Measurements from ENCODE around the gene RNF150.
"Not testable (repeated sequence)": the region's sequence is repeated elsewhere in the genome, so short reads cannot be mapped to it uniquely, and the experiment has no call there.

Gene RNF150

DNA sequence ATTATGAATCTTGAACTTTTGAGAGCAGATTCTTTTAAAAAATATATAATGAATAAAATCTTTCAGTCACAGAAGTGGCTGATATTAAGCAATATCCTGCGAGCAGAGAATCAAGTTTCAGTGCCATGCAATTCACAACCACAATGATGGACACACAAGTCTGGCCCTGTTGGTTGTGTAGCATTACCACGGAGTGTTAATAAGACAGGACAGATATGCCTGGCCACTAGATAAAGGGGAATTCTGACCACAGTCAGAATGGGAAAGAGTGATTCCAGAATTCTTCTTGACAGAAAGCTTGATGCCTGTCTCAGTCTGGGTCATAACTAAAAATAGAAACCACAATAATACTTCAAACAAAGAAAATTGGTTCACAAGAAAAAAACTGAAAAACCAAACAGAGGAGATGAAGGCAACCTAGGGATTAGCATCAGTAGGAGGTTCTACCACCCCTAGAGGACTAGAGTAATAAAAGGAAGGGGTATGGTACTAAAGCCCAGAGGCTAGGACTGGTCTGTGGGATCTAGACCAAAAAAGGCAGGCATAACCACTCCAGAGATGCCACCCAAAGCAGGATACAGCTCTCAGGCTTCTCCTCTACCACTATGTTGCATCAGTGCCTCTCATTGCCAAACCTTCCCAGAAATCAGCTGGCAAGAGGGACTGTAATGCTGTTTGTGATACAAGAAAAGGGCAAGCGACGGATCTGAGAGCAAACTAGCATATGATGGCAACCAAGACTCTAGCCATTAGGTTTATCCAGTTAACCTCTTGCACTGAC, 59.0 kb downstream of the RNF150 start:
- DNase-seq = no peak

DNA sequence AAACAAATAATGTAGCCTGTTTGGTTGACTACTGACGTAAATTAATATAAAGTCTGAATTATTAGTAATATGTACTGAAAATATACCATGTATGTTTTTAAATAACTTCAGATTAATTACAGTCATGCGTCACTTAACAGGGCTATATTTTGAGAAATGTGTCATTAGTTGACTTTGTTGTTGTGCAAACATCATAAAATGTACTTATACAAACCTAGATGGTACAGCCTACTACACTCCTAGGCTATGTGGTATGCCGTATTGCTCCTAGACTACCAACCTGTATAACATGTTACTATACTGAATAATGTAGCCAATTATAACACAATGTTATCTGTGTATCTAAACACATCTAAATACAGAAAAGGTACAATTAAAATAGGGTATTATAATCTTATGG, 66.6 kb downstream of the RNF150 start:
- no peak for DNase-seq

DNA sequence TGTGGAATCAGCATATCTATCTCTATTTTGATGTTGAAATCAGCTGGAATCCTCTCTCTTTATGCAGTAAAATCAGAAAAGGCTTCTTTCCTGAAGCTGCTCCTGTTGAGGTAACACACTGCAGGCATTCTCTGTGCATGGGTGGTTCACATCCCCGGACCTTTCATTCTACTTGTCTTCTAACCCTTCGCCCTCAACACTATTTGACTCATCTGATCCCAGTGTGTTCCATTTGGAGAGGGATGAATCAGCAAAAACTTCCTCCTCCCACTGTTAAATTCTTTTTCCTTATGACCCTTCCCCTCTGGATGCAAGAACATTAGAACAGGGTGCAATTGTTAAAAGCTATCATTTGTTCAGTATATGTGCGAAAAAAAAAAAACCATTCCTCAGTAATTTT, 67.4 kb downstream of the RNF150 start:
- no peak for DNase-seq

DNA sequence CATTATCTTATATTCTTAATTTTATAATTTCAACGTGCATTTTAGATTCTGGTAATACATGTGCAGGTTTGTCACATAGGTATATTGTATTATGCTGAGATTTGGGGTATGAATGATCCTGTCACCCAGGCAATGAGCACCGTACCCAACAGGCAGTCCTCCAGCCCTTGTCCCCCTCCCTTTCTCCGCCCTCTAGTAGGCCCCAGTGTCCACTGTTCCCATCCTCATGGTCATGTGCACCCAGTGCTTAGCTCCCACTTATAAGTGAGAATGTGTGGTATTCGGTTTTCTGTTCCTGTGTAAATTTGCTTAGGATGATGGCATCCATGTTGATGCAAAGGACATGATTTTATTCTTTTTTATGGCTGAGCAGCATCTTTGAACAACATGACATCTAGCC, 70.6 kb downstream of the RNF150 start:
- no peak for DNase-seq

DNA sequence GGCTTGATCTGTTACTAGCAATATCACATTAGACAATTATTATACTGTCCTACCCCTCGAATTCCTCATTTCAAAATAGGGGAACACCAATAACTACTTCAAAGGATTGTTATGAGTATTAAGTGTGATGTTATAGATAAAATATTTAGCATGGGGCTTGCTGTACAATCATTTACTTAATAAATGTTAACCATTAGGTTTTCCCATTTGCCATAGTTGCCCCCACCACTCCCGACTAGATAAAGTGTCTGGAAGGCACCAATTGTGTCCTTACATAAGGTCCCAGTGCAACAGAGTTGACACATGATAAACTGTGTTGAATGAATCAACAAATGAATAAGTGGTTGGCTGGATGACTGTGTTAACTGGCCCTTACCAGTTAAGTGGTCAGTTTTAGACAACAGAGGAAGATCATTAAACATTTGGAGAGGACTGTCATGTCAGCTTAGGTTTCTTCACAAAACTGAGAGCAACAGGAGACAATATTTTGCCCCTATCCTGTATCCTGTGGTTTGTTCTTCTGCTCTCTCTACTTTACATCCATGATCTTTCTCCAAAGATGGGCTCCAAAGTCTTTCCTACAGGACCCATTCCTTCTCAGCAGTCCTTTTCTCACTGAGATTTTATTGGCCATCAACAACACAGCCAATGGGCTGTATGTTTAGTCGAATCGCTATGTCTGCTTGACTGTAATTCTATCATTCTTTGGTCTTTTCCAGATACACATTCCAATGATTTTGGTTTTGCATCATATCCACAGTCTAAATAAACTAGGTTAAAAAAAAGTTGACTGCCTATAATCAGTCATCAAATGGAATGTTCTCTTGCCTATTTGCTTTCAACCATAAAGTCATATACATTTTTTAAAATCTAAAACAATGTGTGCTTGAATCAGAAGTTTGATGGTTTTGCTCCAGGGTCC, 74.4 kb downstream of the RNF150 start:
- no peak for DNase-seq

DNA sequence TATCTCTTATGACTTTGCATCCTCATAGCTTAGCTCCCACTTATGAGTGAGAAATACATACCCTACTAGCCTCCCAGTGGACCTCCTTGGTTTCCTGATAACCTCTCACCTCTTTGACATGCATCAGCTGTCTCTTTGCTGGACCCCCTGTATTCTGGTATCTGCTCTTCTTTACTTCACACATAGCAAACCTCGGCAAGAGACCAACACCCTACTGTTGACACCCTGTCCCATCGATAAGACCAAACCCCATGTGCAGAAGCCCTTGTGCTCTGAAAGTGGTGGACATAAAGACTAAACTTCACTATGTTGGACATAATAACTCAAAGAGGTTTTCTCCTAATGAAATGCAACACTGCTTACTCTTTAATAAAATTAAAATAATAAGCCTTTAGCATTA, 75.7 kb downstream of the RNF150 start:
- DNase-seq = no peak

DNA sequence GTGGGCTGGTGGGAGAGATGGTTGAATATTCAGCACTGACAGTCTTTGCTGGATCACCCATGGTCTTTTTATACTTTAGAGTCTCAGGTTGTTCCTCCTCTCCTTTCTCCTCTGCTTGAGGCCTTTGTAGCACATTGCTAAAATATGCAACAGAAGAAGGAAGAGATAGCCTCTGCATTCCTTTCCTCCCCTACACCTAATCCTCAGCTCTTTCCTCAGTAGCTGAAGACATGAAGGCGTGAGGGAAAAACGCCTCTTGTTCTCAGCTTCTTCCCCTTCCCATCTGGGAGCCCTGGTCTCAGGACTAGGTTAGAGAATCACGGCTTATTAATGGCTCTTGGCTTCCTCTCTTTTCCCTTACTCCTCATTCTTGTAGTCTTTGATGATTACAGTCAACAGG, 76.8 kb downstream of the RNF150 start:
- no peak for DNase-seq

DNA sequence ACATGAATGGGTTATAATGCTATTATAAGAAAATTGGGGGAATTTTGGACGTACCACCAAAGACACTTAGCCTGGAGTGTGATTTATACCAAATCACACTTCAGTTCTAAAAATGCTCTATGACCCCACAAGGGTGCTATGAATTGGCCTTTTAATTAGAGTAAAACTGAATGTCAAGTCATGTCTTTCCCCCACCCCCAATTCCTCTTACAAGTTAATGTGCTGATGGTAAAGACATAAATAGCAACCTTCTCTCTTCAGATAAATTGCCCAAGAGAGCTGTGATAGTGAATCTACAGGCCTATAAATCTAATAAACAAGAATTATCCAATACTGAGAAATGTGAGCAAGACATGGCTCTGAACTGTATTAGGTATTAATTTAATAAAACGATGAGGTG, 78.8 kb downstream of the RNF150 start:
- no peak for DNase-seq

DNA sequence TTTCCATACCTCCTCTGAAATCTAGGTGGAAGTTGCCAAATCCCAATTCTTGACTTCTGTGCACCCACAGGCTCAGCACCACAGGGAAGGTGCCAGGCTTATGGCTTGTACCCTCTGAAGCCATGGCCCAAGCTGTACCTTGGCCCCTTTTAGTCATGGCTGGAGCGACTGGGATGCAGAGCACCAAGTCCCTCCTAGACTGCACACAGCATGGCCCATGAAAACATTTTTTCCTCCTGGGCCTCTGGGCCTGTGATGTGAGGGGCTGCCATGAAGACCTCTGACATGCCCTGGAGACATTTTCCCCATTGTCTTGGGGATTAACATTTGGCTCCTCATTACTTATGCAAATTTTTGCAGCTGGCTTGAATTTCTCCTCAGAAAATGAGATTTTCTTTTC, 82.3 kb downstream of the RNF150 start:
- not testable (repeated sequence) for DNase-seq

DNA sequence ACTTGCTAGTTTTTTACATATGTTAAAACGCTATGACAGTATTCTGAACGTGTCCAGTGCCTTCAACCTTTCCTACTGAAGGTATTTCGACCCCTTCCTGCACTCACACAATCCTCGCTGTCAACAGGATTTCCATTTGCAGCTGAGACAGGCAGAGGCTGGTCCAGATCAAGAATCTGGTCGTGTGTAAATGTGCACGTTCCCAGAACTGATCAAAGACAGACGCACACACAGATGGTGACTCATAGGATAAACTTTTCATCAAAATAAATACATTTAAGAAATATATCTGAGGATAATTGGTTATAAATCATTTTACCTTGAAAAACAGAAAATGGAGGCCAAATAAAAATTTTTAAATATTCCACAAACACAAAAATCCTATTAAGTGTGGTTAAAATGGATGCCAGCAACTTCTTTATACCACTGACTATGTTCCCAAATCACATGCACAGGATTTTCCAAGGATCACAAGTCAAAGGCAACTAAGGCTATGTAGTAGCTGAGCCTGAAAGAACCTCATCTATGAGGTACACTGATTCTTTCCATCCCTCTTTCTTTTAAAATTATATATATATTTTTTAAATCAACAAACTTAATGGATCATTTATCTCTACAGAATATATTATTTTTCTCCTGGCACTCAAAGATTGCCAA, 85.9 kb downstream of the RNF150 start:
- DNase-seq = no peak

DNA sequence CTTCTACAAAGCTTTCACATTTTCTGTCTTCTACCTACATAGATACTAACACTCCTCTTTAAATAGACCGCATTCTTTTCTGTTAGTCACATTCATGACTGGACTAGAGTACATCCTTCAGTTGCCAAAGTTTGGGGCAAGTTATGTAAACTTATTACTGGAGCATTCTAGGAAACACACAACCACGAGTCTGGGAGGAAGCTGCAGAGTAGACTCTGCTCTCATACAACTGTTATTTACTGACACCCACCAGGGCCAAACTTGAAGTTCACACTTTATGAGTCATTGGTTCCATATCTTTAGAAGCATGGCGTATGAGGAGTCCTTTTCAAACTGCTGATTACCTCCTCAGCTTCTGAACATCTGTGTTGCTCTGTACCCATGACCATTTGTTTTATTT, 87.0 kb downstream of the RNF150 start:
- no peak for DNase-seq

DNA sequence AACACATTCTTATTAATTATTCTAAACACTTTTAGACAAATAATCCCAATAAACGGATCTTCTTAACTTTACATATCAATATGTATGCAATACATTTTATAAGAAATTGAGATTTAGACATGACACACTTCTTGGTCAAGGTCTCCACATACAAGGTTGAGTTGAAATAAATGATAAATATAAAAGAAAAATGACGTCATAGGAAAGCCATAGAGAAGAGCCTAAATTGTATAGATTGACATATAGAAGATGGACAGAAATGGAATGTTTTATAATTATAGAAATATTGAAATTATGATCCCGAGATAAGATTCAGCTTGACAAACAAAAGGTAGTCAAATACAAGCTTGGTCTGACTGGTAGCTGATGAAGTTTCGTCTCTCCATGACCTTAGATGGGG, 87.4 kb downstream of the RNF150 start:
- no peak for DNase-seq

DNA sequence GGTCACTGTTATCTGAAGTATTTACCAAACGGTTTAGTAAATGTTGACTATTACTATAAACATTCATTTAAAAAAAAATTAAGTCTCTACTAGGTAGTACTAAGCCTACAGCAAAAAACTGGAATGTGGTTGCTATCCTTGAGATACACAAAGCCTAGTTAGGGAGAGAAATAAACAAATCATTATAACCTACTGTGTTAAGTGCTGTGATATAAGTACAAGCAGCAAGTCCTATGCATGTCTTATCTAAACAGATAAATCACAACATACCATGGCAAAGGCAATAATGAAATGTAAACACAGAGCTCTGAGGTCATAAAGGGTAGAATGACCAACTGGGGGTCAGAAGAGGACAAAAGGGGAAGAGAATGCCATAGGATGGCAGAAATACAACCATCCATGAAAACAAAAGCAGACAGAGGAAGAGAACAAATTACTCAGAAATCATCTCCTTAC, 92.2 kb downstream of the RNF150 start:
- DNase-seq = no peak

DNA sequence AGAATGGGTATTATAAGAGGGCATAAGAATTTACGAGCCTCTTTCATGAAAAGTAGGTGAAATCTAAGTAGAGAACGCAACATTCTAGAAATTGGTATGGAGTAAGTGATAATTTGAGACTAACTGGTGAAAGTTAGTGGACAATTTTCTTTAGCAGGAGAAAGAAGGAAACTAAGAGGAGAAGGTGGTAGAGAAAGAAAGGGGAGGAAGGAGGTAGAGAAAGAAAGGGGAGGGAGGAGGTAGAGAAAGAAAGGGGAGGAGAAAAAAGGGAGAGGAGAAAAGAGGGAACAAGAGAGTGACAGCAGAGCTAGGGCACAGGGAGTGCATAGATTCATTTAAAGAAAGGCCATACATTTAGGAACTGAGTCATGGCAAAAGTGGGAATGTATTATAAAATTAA, 94.1 kb downstream of the RNF150 start:
- no peak for DNase-seq

DNA sequence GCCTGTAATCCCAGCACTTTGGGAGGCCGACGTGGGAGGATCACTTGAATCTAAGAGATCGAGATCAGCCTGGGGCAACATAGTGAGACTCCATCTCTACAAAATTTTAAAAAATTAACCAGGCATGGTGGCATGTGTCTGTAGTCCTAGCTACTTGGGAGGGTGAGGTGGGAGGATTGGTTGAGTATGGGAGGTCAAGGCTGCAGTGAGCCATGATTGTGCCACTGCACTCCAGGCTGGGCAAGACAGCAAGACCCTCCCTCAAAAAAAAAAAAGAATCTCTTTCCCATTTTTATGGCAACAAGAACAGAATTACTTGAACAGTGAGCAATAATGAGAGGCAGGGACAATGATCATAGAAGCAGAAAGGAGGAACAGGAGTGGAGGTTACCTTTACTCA, 94.8 kb downstream of the RNF150 start:
- no peak for DNase-seq

DNA sequence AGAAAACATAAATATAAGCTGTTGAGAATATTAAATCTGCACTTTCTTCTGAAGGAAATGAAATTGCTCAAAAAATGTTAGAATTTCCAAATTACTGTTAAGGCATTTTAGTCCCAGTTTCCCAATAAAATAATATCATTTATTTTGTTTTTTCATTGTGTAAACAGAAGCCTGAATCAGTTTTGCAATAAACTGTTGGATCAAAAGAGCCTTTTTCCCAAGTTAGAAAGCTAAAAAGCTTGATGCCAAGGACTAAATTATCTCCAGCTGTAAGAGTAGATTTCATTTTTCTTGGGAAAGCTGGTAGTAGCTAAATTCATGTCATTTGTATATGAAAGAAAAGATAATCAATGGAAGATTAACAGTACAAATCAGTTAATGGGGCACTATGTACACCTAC, 95.8 kb downstream of the RNF150 start:
- DNase-seq = no peak

DNA sequence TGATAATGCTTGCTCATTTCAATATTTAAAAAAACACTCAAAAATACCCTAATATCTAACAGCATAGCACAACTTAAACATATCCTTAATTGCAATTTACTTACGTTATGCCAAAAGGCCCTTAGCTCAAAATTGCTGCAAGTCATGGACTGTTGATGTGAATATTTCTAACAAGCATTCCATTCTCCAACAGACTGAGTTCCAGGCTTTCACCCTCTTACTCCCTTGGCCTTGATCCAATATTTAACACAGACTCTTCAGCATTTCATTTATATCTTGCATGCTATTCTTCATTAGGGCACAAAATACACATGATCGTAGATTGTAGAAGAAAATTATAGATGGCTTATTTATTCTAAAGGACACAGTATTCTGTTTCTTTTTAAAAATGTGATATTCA, 96.5 kb downstream of the RNF150 start:
- DNase-seq = no peak

DNA sequence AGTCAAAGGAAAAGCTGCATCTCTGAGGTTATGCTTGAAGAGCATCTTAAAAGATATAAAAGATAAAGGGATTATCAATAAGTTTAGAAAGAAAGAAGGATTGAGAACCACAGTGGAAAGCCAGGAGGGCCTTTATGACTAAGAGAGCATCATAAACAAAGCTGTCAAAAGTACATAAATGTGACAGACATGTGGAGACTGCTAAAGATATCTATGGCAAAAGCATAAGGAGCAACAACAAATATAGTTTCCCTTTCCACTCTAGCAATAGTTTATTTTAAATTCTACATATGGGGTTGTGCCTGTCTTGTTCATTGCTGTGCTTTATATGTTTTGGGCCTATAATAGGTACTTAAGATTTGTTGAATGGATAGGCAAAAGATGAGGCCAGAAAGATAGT, 97.3 kb downstream of the RNF150 start:
- no peak for DNase-seq

DNA sequence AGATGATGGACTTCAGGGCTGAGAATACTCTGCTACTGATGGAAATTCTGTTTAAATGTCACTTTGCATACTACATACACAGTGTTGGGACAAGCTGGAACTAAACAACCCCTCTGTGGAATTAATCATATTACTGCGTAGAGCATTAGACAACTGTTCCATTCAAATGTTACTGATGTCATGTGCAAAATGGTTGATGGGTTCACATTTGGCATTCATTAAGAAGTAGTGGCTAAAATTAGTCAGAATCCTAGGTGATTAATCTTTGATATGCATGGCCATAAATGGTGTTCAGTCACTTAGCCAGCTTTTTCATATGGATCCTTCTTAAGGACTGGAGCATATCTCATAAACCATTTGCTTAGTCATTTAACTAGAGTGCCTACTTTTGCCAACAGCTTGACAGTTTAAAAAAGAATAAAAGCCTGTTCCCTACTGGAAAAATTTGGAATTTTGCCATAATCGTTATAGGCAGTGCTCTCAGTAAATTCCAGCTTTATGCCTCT, 105.2 kb downstream of the RNF150 start:
- no peak for DNase-seq

DNA sequence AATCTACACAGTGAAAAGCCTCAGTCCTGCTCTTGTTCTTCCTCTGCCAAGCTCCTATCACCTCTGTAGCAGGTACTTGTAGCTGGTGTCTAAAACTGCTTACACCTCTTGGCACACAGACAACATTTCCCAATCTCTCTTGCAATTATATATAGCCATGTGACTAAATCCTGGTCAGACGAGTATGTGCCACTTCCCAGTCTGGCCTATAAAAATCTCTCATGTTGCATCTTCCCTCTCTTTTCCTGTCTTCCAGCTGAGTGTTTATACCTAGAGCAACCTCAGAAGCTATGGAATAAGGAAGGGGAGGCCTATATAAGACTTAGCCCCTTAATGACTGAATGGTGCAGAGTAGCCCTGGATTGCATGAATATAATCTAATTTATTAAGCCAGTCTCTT, 105.8 kb downstream of the RNF150 start:
- DNase-seq = no peak

DNA sequence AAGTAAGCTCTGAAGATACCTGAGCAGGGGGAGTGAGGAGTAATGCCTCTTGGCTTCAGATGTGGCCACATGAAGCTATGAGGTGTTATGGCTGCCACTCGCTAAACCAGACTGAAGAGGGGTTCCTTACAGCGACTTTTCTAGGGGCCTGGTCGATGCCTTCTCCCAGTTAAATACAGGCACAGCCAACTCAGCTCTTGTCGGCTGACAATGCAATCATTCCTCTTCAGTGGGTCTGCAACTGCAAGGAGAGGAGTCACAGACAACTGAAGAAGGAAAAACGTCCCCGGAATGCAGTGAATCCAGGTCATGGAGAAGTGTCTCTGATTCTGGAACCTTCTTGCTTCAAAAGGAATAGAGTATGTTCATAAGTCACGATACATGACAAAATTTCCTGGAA, 106.4 kb downstream of the RNF150 start:
- no peak for DNase-seq

DNA sequence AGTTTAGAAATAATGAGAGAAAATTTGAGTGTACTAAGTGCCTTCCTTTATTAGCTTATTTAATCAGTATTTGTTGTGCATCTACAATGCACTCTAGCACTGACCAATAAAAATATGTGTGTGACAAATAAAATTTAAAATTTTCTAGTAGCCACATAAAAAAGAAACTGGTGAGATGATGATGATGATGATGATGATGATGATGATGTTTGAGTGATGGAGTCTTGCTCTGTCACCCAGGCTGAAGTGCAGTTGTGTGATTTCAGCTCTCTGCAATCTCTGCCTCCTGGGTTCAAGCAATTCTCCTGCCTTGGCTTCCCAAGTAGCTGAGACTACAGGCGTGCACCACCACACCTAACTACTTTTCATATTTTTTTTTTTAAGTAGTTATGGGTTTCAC, 110.2 kb downstream of the RNF150 start:
- no peak for DNase-seq

DNA sequence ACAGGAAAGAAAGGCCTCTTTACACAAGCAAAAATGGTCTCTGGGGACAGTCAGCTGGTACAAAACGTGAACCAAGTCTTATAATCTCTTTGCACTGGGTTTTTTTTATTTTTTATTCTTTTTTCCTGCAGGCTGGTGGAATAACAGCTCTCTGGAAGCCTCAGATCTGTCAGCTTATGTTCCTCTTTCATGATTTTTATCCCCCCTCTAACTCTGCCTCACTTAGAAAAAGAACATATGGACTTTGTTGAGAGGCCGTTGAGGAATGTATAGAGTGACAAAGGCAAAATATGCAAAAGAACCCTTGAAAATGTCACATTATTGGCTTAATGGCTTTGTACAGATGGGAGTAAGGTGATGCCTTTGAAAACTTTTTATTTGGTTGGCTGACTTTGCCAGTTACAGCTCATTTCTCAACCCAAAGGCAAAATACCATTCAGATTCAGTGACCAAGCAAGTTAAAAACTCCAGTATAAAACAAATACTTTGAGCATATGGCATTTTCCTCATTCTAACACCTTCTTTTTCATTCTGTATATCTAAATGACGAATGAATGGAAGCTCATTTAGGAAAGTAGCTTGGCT, 111.1 kb downstream of the RNF150 start:
- no peak for DNase-seq
